WTC11 (cell line): Measurements from ENCODE around the gene LRIG1. TPM values are rescaled to one million over a fixed set of nuclear protein-coding genes. Genes with fewer than 3 reads are reported as not detected.

Experiments
- ATAC-seq: fragments of 200-7000 bp; cut with Tn5 transposase; 2 replicates; pipeline ENCODE4 v1.10.0; 2021; ENCODE audit warnings: mild to moderate bottlenecking, moderate library complexity
- CTCF ChIA-PET: fragments of 300-600 bp; sonication (Branson Sonifier 250); formaldehyde crosslinking; loops from one replicate; lab custom pipeline; 2021; ENCODE audit warnings: antibody characterized with exemption; lab: Charles Lee
- POLR2A ChIA-PET: fragments of 350-600 bp; sonication (Branson Sonifier 250); formaldehyde crosslinking; loops from one replicate; lab custom pipeline; 2021; ENCODE audit warnings: antibody characterized with exemption; lab: Charles Lee
- DNase-seq: peaks from one replicate; pipeline ENCODE4 v3.0.0; 2021; ENCODE audit warnings: low spot score
- H3K27ac Mint-ChIP-seq: 2 replicates; pipeline ENCODE4 v1.8.0; 2021; ENCODE audit warnings: mixed read lengths
- H3K27me3 Mint-ChIP-seq: 2 replicates; pipeline ENCODE4 v1.8.0; 2021; ENCODE audit warnings: low read depth, mild to moderate bottlenecking, moderate library complexity, mixed read lengths
- H3K36me3 Mint-ChIP-seq: 2 replicates; pipeline ENCODE4 v1.8.0; 2021; ENCODE audit warnings: mixed read lengths
- H3K4me1 Mint-ChIP-seq: 2 replicates; pipeline ENCODE4 v1.8.0; 2022; ENCODE audit warnings: mixed read lengths
- H3K4me3 Mint-ChIP-seq: 2 replicates; pipeline ENCODE4 v1.8.0; 2021; ENCODE audit warnings: mild to moderate bottlenecking, moderate library complexity, mixed read lengths
- H3K9me3 Mint-ChIP-seq: 2 replicates; pipeline ENCODE4 v1.8.0; 2021; ENCODE audit warnings: mixed read lengths
- E2F4 ChIP-seq: sonication (generic); formaldehyde crosslinking; IDR thresholded peaks from 2 replicates; pipeline ENCODE4 v1.8.1; 2022; ENCODE audit warnings: low read depth, mild to moderate bottlenecking, moderate library complexity, missing genetic modification reagents, borderline replicate concordance
- ELF4 ChIP-seq: sonication (generic); formaldehyde crosslinking; IDR thresholded peaks from 2 replicates; pipeline ENCODE4 v1.8.1; 2022; ENCODE audit warnings: low read depth, mild to moderate bottlenecking, moderate library complexity, missing genetic modification reagents
- ERG ChIP-seq: fragments of 250-450 bp; sonication (Bioruptor Pico); IDR thresholded peaks from 2 replicates; pipeline ENCODE4 v1.8.0; 2021; ENCODE audit warnings: mild to moderate bottlenecking
- GRHL2 ChIP-seq: fragments of 250-450 bp; sonication (Bioruptor Pico); IDR thresholded peaks from 2 replicates; pipeline ENCODE4 v1.8.0; 2022; ENCODE audit warnings: mild to moderate bottlenecking, moderate library complexity; ENCODE audit not compliant: insufficient replicate concordance, severe bottlenecking
- PRDM15 ChIP-seq: sonication (generic); formaldehyde crosslinking; IDR thresholded peaks from 2 replicates; pipeline ENCODE4 v1.8.0; 2022; ENCODE audit warnings: missing genetic modification reagents
- PRRX2 ChIP-seq: fragments of 250-450 bp; sonication (Bioruptor Pico); IDR thresholded peaks from 2 replicates; pipeline ENCODE4 v1.8.0; 2021; ENCODE audit warnings: mild to moderate bottlenecking
- USF2 ChIP-seq: sonication (generic); formaldehyde crosslinking; IDR thresholded peaks from 2 replicates; pipeline ENCODE4 v1.8.1; 2023; ENCODE audit warnings: mild to moderate bottlenecking, missing genetic modification reagents, moderate library complexity
- ZBTB21 ChIP-seq: sonication (generic); formaldehyde crosslinking; IDR thresholded peaks from 2 replicates; pipeline ENCODE4 v1.8.1; 2023; ENCODE audit warnings: mild to moderate bottlenecking, missing genetic modification reagents, borderline replicate concordance
- ZNF121 ChIP-seq: sonication (generic); formaldehyde crosslinking; IDR thresholded peaks from 2 replicates; pipeline ENCODE4 v1.8.0; 2023; ENCODE audit warnings: missing genetic modification reagents
- ZNF138 ChIP-seq: sonication (generic); formaldehyde crosslinking; conservative IDR thresholded peaks from 2 replicates; pipeline ENCODE4 v1.8.1; 2022; ENCODE audit warnings: mild to moderate bottlenecking, moderate library complexity, missing genetic modification reagents
- ZNF263 ChIP-seq: sonication (generic); formaldehyde crosslinking; IDR thresholded peaks from 2 replicates; pipeline ENCODE4 v1.8.1; 2022; ENCODE audit warnings: low read depth, mild to moderate bottlenecking, moderate library complexity, missing genetic modification reagents
- total RNA-seq: library from RNA; stranded (reverse); gene quantifications from 3 replicates; pipeline ENCODE4 v1.2.3, GENCODE V29; 2021
- TF ChIP-seq, protein P1 (sequence below): fragments of 250-450 bp; sonication (Bioruptor Pico); IDR thresholded peaks from 2 replicates; pipeline ENCODE4 v1.9.0; 2021; ENCODE audit warnings: moderate library complexity, mild to moderate bottlenecking, inconsistent platforms, borderline replicate concordance
- TF ChIP-seq, protein P2 (sequence below): sonication (generic); formaldehyde crosslinking; IDR thresholded peaks from 2 replicates; pipeline ENCODE4 v1.8.0; 2023; ENCODE audit warnings: missing genetic modification reagents
- TF ChIP-seq, protein P3 (sequence below): sonication (generic); formaldehyde crosslinking; IDR thresholded peaks from 2 replicates; pipeline ENCODE4 v1.8.1; 2022; ENCODE audit warnings: mild to moderate bottlenecking, missing genetic modification reagents, moderate library complexity, borderline replicate concordance
- TF ChIP-seq, protein P4 (sequence below): fragments of 250-450 bp; sonication (Bioruptor Pico); IDR thresholded peaks from 2 replicates; pipeline ENCODE4 v1.9.0; 2021; ENCODE audit warnings: mild to moderate bottlenecking, borderline replicate concordance

Gene LRIG1
- total RNA-seq, 1 experiment from 2014 or later, result 105 TPM

DNA sequence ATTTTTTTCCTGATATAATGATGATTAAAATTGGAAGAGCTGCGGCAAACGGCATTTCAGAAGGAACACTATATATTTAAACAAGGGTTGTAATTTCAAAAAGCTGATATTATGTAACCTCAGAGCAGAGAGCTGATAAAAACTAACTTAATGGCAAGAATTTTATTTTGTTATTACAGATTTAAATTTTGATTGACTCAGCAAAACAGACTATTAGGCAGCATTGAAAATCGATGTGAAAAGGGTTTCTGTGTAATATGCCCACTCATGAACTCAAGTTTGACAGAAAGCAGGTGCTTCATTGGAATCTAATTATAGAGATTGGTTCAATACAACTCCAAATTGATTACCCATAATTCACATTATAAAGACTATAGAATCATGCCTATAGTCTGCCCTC, 24.9 kb upstream of the LRIG1 start:
- POLR2A ChIA-PET, result interaction anchor here (0.6 kb wide), 1 partner anchor 168 kb away, joined by 3 read pairs; no protein-coding TSS in a partner anchor
- peaks cover 3% of the 10 kb centered on the region for H3K36me3 Mint-ChIP-seq
- H3K27me3 Mint-ChIP-seq, result peaks cover 19% of the 10 kb centered on the region
- TF ChIP-seq PRDM15 (CRISPR knock-in tag), result no peak
- TF ChIP-seq ERG (CRISPR knock-in tag), result no peak
- TF ChIP-seq ZBTB21, result no peak
- no peak for TF ChIP-seq GRHL2 (CRISPR knock-in tag)
- TF ChIP-seq, protein P1, sequence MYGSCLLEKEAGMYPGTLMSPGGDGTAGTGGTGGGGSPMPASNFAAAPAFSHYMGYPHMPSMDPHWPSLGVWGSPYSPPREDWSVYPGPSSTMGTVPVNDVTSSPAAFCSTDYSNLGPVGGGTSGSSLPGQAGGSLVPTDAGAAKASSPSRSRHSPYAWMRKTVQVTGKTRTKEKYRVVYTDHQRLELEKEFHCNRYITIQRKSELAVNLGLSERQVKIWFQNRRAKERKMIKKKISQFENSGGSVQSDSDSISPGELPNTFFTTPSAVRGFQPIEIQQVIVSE, result no peak
- TF ChIP-seq E2F4, result no peak
- TF ChIP-seq ZNF138 (CRISPR knock-in tag), result no peak
- TF ChIP-seq, protein P2, sequence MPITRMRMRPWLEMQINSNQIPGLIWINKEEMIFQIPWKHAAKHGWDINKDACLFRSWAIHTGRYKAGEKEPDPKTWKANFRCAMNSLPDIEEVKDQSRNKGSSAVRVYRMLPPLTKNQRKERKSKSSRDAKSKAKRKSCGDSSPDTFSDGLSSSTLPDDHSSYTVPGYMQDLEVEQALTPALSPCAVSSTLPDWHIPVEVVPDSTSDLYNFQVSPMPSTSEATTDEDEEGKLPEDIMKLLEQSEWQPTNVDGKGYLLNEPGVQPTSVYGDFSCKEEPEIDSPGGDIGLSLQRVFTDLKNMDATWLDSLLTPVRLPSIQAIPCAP (CRISPR knock-in tag), result no peak
- TF ChIP-seq, protein P3, sequence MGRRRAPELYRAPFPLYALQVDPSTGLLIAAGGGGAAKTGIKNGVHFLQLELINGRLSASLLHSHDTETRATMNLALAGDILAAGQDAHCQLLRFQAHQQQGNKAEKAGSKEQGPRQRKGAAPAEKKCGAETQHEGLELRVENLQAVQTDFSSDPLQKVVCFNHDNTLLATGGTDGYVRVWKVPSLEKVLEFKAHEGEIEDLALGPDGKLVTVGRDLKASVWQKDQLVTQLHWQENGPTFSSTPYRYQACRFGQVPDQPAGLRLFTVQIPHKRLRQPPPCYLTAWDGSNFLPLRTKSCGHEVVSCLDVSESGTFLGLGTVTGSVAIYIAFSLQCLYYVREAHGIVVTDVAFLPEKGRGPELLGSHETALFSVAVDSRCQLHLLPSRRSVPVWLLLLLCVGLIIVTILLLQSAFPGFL (CRISPR knock-in tag), result no peak
- no peak for TF ChIP-seq USF2 (CRISPR knock-in tag)
- no peak for TF ChIP-seq ZNF121 (CRISPR knock-in tag)
- TF ChIP-seq ELF4 (CRISPR knock-in tag), result no peak
- TF ChIP-seq PRRX2 (CRISPR knock-in tag), result no peak
- TF ChIP-seq, protein P4, sequence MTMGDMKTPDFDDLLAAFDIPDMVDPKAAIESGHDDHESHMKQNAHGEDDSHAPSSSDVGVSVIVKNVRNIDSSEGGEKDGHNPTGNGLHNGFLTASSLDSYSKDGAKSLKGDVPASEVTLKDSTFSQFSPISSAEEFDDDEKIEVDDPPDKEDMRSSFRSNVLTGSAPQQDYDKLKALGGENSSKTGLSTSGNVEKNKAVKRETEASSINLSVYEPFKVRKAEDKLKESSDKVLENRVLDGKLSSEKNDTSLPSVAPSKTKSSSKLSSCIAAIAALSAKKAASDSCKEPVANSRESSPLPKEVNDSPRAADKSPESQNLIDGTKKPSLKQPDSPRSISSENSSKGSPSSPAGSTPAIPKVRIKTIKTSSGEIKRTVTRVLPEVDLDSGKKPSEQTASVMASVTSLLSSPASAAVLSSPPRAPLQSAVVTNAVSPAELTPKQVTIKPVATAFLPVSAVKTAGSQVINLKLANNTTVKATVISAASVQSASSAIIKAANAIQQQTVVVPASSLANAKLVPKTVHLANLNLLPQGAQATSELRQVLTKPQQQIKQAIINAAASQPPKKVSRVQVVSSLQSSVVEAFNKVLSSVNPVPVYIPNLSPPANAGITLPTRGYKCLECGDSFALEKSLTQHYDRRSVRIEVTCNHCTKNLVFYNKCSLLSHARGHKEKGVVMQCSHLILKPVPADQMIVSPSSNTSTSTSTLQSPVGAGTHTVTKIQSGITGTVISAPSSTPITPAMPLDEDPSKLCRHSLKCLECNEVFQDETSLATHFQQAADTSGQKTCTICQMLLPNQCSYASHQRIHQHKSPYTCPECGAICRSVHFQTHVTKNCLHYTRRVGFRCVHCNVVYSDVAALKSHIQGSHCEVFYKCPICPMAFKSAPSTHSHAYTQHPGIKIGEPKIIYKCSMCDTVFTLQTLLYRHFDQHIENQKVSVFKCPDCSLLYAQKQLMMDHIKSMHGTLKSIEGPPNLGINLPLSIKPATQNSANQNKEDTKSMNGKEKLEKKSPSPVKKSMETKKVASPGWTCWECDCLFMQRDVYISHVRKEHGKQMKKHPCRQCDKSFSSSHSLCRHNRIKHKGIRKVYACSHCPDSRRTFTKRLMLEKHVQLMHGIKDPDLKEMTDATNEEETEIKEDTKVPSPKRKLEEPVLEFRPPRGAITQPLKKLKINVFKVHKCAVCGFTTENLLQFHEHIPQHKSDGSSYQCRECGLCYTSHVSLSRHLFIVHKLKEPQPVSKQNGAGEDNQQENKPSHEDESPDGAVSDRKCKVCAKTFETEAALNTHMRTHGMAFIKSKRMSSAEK, result no peak
- no peak for TF ChIP-seq ZNF263 (CRISPR knock-in tag)
- TF ChIP-seq, all 79 proteins: peak for 0
- Mint-ChIP-seq H3K4me1 (peaks cover 29% of the 10 kb centered on the region), H3K4me3 (no peak overlapping the region), H3K27ac (no peak overlapping the region), H3K9me3 (no peaks in the 10 kb centered on the region; the same call in 1 of the 2 replicates)
- DNase-seq (no peak), ATAC-seq (no peak)
- CTCF ChIA-PET, result no interaction called here
